GM18870 (cell line): ENCODE measurements around the gene RETSAT.
"Not testable (repeated sequence)": the region's sequence is repeated elsewhere in the genome, so short reads cannot be mapped to it uniquely, and the experiment has no call there.

Experiments
- ATAC-seq: cut with Tn5 transposase; IDR thresholded peaks from one replicate; pipeline ENCODE4 v1.9.1; 2021; ENCODE audit warnings: moderate library complexity; ENCODE audit not compliant: unreplicated experiment

RETSAT gene

DNA sequence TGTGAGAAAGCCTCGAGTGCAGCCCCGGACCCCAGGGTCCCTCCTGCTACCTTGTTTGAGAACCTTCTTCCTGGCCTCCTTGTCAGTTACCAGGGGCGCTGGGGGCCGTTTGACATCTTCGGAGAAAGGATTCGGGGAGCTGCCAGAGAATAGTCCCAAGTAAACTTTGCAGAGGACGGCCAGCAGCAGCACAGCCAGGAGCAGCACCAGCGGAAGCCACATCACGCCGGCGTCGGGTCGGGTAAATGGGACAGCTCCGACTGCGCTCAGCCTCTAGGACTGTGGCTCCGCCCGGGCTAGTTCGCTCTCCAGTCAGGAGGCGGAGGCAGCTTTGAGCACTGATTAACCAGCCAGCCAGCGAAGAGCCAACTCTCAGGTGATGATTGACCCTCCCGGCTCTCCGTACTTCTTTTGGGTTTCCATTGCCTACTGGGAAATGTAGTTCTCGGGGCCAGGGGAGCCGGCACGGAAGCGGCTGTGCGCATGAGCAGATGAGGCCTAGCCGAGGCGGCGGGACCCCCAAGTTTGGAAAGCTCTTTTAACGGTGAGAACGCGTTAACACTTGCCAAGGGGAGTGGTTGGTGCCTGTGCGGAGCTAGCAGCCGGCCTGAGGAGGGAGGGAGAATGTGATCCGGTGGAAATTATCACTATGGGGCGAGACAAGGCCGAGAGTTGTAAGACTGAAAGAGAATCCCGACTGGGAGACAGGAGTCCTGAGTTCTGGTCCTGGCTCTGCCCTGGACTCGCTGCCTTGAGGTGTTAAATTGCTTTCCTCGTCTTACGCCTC lies at the start of gene RETSAT, which contains the start of gene ELMOD3:
RETSAT (minus strand) TSS at position 243 of the 787 bp plus-strand sequence; CDS start at position 222, 21 bp downstream.
ELMOD3 (plus strand) TSS at position 484 of the 787 bp plus-strand sequence. CDS start 2,430 bp downstream, outside the sequence.
- ATAC-seq, result peak; percentile 87

GRCh38 chr2:85401844-85402243 lies 47.5 kb upstream of the RETSAT start:
- ATAC-seq, result no peak

DNA sequence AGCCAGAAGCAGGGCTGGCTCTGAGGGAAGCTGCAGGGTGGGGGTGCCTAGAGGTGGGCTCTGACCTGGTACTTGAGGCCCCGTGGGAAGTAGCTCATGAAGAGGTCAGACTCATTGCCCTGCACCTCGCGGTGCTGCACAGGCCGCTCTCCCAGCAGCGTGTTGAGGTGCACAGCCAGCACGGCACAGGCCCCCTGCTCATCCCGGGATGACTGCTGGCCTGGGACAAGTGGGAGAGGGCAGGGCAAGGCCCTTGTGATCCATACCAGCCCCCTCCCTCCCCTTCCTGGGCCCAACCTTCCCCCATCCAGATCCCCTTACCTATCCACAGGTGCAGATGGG lies 47.1 kb upstream of the RETSAT start:
- ATAC-seq, result no peak

- ATAC-seq, result no peak
Measured at GRCh38 chr2:85400541-85401463, 46.5 kb upstream of the RETSAT start.

DNA sequence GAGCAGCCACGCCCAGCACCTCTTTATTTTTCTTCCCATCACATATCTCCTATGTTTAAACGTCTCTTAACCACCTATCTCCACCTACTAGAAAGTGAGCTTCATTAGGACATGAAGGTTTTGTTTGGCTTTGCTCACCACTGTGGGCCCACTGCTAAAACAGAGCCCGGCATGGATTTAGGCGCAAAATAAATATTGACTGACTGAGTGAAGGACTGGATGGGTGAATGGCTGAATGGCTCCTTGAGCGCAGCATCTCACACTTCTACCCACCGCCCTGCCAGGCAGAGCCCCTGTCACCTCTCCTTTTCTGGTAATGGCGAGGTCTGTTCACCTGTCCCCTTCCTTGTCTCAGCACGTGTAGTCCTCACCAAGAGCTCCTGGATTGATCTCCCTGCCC lies 45.7 kb upstream of the RETSAT start:
- no peak for ATAC-seq

DNA sequence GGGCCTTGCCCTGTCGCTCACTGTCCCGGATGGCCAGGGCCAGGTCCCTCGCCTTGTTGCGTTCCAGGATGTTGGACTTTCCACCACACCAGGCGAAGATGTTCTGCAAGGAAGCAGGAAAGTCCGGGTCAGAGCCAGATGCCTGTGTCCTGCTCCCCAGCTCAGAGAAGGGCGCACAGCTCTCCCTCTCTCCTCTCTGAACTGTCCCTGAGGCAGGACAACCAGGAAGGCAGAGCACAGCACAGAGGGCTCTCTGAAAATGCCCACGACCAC lies 44.8 kb upstream of the RETSAT start:
- no peak for ATAC-seq

- ATAC-seq, result no peak
Measured at GRCh38 chr2:85398426-85399182, 44.3 kb upstream of the RETSAT start.

DNA sequence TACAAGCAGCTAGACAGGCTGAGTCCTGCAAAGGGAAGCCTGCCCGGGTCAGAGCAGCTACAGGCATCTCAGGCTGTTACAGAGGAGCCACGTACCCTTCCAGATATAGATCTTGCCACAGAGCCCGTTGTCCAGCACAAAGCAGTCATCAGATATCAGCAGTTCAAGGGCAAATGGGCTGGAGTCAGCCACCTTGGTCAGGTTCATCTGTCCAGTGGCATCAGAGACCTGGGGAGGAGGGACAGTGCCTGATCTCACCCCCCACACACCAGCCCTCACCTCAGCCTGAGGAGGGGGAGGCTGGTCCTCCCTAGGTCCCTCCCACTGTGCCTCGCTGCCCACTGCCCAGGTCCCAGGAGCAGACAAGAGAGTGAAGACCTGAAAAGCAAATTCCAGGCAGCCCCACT lies 43.6 kb upstream of the RETSAT start:
- ATAC-seq, result no peak

DNA sequence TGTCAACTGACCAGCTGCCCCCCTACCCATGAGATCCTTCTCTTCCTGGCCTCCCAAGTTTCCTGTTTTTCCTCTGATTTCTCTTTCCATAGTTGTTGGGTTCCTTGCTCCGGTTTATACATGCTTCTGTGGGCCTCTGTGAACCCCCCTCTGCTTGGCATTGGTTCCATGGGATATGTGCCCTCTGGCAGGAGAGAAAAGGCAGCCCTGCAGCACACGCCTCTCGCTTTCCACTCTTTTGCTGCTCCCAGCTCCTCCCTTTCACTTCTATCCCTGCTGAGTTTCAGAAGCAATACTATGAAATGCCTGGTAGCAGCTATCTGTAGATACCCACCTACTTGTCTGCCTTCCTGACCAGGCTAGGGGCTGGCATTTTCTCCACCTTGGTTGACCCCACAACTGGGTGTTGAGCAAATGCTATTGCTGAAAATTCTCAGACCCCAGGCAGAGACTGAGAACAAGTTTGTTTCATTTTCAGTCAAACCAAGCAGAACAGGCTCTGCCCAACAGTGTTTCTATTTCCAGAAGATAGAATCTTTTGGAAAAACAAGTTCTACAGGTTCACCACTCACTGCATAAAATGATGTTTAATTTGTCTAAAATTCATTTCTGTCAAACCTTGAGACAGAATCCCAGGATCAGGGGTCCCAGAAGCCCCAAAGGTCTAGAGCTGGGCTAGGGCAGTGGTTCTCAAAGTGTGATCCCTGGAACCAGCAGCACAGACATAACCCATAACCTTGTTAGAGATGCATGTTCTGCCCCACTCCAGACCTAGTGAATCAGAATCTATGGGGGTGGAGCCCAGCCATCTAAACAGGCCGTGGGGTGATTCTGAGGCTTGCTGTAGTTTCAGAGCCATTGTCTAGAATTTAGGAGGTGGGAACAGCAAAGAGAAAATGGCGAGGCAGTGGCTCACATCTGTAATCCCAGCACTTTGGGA lies 42.5 kb upstream of the RETSAT start:
- ATAC-seq, result no peak

DNA sequence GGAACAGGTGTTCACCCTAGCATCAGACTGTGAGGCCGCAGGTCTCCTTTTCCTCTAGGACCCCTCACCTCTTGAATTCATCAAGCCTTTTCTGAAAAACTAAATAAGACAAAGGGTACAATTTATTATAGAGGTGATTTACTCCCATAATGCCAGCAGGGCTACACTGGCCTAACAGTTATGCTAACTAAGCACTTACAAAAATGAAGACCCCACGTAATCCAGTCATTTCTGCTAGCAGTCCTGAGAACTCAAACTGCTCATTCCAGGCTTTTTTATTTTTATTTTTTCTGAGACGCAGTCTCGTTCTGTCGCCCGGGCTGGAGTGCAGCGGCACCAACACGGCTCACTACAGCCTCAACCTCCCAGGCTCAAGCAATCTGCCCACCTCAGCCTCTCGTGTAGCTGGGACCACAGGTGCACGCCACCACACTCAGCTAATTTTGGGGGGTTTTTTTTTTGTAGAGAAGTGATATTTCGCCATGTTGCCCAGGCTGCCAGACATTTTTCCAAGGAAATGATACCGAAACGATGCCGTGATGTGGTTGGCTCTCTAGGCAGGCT lies 41.7 kb upstream of the RETSAT start:
- no peak for ATAC-seq

GRCh38 chr2:85394976-85395375 lies 40.6 kb upstream of the RETSAT start:
- no peak for ATAC-seq

DNA sequence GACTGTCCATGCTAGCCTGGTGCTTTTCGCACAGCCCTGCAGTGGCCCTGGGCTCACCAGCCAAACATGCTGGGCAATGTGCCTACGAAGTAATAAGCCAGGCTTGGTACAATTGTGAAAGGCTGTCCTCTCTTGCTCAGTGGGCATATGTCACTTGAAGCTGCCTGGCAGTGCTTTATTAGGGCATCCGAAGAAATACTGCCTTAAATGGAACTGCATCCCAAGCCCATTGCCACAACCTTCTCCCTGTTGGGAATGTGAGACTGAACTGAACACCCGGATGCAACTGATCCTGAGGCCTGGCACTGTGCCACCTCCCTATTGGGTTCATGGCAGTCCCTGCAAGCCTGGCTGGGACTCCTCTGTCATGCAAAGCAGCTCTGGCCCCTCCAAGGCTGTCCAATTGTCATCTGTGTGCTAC lies 39.9 kb upstream of the RETSAT start:
- no peak for ATAC-seq

DNA sequence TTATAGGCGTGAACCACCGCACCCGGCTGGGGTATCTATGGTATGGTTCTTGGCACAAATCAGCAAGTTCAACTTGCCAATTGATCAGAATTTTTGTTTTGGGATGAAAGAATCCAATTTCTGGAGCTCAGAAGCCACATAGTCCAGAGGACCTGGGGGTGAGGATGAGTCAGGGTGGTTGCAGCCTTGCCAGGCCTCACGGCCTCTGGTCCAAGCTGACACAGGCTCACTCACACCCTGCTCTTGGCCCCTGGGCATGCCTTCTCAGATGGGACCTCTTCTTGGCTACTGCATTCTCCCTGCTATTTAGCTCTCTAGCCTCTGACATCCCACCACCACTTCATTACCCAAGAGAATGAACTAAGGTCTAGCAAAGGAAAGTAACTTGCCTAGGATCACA lies 39.5 kb upstream of the RETSAT start:
- ATAC-seq, result no peak

DNA sequence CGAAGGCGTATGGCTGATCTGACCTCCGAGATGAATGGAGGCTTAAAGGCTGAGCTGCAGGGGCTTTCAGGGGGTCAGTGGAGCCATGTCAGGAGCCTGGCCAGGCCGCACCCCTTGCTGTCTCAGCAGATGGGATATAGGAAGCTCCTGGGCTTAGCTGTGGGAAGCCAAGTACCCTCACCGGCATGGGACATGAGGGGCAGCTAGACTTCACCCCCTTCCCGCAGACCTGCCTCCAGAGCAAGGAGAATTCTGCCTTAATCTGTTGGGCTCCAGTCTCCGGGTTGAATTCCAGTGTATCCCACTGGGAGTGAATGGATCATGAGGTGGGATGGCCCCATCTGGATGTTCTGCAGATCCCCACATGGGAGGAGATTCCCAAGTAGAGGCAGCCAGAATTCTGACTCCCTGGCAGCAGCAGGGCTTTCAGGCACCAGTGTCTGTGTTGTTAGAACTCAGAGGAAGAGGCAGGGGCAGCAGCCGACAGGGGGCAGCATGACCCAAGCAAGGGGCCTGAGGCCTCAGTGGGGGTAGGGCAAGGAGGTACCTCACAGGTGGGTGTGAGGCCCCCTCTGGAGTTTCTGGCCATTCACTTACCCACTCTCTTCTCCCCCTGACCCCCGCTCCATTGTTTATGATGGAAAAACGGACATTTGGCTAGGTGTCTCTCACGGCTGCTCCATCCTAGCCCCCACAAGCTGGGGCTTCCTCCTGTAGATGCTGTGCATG lies 36.8 kb upstream of the RETSAT start:
- no peak for ATAC-seq

DNA sequence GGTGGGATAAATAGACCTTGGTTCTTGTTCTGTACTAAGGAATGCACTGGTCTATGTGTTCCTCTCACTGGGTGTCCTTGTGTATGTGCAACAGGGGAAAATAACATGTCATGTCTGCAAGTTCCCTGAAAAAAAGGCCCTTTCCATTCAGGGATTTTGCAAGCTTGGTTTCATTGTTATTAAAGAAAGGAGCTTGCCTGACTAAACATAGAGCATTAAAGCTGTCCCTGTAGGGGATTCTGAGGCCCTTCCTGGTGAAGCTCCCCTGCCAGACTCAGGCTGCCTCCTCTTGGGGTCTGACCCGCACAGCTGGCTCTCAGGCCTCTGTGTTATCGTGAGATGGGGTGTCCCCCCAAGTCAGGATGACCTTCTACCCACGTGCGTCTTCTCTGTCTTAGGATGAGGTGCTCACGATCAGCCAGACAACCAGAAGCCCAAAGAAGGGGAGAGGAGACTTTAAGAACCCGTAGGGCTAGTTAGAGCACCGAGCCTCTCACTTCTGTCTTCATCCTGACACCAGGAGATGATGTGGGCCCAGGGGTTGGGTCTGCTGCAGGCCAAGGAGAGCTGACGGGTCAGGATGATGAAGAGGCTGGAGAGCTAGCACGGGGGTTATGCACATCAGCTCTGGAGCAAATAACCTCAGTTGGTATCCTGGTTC lies 34.7 kb upstream of the RETSAT start:
- ATAC-seq, result no peak

- ATAC-seq, result no peak
Measured at GRCh38 chr2:85387754-85388153, 33.4 kb upstream of the RETSAT start.

DNA sequence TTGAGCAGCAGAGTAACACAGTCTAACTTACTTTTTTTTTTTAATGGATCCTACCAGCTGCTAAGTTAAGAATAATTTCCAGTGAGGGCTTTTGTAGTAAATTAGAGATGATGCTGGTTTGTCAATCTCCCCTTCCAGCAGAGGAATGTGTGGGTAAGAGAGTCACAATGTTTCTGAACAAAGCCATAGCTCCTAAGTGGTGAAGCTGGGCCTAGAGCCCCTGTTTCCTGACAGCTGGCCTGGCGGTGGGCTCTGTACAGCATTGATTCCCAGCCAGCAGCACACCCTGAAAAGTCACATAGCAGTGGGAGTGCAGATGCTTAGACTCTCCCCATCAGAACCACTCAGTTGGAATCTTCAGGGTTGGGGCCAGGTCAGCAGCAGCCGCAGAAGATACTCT lies 31.4 kb upstream of the RETSAT start:
- no peak for ATAC-seq

GRCh38 chr2:85383850-85384249 lies 29.5 kb upstream of the RETSAT start:
- ATAC-seq, result no peak

DNA sequence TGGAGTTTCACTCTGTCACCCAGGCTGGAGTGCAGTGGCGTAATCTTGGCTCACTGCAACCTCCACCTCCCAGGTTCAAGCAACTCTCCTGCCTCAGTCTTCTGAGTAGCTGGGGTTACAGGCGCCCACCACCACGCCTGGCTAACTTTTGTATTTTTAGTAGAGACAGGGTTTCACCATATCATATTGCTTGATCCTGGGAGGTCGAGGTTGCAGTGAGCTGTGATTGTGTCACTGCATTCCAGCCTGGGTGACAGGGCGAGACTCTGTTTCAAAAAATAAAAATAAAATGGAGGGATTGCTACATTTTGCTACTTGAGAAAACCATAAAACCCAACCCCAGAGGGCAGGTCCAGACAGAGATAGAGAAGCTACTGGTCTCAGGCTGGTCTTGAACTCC lies 28.8 kb upstream of the RETSAT start:
- not testable (repeated sequence) for ATAC-seq
